Right lobe of liver (tissue), 4 donors: ENCODE results near the gene OR6C65.
"Not testable (repeated sequence)": the region's sequence is repeated elsewhere in the genome, so short reads cannot be mapped to it uniquely, and the experiment has no call there.

Source experiments
- CTCF ChIP-seq, 4 donors: fragments of 200-600 bp in 3 of 4; fragments of 450-650 bp in 1 of 4; IDR thresholded peaks; one replicate each; pipeline versions ENCODE4 v1.5.1 to v1.8.0; 2016 to 2022; ENCODE audit warnings: antibody characterized with exemption in 4 of 4, mild to moderate bottlenecking in 2 of 4
- POLR2A ChIP-seq: fragments of 450-650 bp; IDR thresholded peaks from one replicate; pipeline ENCODE4 v1.6.1; 2017; ENCODE audit warnings: antibody characterized with exemption, mild to moderate bottlenecking
- donor health status: DM: no; HTN: no; CAD: no.
- donor health status: DM: no; HTN: no; CAD: no.
- donor health status: DM: no; HTN: yes; CAD: no.

- not testable (repeated sequence) for TF ChIP-seq POLR2A; CTCF (IDR thresholded peaks at IDR 0.05)
Observed at GRCh38 chr12:55414396-55414823, 14.1 kb downstream of the OR6C65 start.
